NCI-H1092 (cell line): ENCODE data around the gene NPEPL1.
"Not testable (repeated sequence)": the region's sequence is repeated elsewhere in the genome, so short reads cannot be mapped to it uniquely, and the experiment has no call there.

ENCODE experiments used
- DNase-seq: peaks from one replicate; lab custom pipeline; 2025; lab: John Stamatoyannopoulos, UW

Gene NPEPL1

DNA sequence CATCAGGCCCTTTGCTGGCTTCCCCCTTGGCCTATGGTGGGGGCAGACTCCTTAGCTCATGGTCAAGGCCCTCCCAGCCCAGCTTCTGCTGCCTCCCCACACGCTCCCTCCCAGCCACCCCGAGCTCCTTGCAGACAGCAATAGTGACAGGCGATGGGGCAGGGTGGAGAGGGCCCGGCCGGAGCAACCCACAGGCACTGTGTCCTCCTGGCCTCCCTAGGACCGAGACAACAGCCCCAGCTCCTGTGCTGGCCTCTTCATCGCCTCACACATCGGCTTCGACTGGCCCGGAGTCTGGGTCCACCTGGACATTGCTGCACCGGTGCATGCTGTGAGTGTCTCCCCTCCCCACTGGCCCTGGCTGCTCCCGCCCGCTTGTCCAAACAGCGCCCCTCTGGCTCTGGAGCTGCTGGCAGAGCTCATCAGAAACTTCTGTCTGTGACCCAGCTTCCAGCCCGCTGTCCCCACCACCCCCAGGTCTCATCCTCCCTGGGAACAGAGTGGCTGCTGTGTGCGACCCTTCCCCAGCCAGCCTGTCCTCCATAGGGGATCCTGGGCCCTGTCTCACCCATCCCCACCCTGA, 21.8 kb downstream of the NPEPL1 start:
- no peak for DNase-seq

DNA sequence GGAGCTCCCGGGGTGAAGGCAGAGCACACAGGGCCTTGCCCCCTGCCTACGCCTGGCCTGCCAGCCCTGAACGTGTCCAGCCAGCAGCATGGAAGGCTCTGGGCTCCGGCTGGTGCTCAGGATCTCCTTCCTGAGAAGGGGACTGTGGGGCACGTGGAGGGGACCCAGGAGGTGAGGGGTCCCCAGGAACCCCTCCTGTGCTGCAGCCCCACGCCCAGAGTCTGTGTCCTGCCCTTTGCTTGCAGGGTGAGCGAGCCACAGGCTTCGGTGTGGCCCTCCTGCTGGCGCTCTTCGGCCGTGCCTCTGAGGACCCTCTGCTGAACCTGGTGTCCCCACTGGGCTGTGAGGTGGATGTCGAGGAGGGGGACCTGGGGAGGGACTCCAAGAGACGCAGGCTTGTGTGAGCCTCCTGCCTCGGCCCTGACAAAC, 22.3 kb downstream of the NPEPL1 start:
- no peak for DNase-seq

DNA sequence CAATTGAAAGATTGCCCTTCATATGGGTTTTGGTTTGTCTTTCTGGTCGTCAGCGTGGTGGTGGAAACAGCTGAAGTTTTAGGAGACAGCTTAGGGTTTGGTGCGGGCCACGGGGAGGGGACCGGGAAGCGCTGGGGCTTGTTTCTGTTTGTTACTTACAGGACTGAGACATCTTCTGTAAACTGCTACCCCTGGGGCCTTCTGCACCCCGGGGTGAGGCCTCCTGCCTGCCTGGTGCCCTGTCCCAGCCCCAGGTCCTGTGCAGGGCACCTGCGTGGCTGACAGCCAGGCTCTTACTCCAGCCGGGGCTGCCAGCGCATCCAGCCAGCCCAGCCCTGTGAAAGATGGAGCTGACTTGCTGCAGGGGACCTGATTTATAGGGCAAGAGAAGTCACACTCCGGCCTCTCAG, 22.8 kb downstream of the NPEPL1 start:
- DNase-seq = no peak

DNA sequence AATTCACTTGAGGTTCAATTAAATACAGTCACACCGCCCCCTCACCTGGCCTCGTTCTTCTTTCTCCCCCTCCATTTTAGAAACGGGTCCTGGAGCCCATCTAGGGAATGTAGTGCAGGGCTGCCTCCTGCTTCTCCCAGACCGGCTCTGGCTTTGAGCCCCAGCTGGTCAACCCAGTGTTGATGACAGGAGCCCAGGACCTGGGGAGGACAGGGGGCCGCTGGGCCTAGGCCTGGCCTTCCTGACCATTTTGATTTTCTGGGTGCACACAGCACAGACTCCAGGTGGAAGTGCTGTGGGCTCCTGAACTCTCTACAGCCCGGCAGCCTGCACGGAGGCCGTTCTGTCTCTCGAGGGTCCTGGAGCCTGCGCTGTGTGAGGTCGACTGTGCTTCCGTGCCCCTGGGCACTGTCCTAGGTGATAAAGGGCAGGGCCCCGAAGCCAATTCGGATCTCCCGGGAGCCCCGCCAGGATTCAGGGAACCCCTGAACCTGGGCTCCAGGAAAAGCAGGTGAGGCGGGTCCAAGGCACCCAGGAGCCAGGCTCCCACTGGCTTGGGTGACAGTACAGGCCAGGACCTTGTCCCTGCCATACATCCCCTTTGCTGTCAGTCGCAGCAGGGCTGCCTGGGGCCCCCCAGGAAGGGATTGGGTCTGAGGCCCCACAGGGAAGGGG, 23.3 kb downstream of the NPEPL1 start:
- DNase-seq = no peak

DNA sequence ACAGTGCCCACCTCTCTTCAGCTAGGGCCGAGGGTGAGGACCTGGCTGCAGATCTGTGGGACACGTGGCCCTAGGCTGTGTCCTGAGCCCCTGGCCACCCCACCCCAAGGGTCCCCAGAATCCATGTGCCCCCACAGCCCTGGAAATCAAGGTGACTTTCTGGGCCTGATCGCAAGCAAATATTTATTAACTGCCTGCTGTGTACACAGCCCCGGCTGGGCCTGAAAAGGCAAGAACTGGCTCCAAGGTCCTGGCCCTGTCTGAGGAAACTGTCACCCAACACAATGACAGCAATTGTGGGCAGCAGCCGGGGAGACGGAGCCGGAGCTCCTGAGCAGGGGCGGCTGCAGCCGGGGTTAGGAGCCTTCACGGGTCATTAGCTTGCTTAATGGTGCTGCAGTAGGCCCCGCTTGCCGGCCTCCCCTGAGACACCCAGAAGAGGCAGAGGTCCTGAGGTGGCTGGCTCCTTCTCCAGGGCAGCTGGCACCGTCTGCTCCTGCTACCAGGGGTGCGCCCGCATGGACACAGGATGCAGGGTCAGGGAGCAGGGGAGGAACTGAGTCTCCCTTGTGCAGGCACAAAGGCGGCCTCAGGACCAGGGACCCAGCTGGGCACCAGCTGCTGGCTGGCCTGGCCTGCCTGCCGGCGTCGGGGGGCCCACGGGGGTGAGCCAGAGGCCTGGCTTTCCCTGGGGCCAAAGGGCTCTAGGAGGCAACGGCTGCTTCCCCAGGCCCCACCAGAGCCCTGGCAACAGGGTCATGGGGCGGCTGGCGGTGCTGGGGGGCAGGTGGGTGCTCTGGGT, 24.1 kb downstream of the NPEPL1 start:
- DNase-seq = peak; percentile 24

DNA sequence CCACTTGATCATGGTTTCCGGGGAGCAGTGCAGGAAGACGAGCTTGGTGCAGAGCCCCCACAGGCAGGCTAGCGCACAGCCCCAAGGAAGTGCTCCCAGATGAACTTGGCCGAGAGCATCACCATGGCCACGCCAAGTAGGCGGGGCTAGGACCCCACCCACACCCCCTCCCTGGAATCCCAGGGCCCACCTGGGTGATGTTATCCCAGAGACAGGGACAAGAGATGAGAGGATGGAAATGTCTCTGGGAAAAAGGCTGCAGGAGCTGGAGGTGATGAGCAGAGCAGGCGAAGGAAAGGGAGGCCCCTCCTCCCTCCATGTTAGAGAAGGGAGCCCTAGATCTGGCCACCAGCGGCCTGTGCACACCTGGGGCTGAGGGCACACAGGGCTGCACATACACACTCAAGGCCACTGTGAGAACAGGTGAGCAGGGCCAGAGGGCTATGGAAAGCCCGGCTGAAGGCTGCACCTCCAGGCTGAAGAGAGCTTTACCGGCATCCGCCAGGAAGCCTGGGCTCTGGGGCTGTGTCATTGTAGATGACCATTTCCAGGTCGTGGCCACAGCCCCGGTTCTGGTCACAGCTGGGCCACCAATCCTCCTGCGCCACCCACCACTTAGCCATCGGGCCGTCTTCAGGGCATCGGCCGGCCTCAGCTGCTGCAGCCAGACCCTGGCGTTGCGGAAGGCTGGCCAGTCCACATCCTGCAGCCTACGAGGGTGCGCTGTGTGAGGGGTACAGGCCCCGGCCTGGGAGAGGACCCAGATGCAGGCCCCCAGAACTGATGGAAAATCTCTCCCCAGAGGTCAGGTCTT, 24.9 kb downstream of the NPEPL1 start:
- DNase-seq = no peak

DNA sequence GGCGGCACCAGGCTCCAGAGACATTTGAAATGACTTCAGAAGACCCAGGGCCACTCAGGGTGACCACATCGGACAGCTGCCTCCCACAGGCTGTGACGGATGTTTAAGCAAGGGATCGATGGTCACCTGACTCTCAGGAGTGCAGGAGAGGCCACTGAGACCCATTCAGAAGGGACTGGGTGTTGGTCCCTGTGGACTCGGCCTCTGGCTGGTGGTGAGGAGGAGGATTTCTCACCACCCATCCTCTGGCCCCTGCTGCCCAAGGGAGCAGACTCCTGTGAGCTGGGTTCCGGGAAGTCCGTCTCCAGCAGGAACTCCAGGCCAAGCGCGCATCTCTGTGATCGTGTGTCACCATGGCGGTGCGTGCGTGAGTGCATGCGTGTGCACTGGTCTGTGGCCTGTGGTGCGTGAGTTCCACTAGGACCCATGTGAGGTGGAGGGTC, 25.5 kb downstream of the NPEPL1 start:
- no peak for DNase-seq

DNA sequence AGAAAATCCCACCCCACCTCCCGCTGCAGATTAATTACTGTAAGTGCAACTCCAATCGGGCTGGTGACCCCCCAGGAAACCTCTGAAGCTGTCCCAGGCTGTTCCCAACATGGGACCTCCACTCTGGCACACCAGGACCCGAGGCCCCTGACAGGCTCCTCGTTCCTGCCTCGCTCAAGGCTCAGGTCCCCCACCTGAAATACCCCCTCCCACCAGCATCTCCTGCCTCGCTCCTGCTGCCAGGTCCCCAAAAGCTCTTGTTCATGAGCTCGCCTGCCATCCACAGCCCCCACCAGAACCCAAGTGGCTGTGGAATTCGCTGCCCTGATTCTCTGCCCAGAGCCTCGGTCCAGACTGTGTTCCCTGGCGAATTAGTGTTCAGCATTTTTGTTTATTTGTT, 26.1 kb downstream of the NPEPL1 start:
- no peak for DNase-seq

DNA sequence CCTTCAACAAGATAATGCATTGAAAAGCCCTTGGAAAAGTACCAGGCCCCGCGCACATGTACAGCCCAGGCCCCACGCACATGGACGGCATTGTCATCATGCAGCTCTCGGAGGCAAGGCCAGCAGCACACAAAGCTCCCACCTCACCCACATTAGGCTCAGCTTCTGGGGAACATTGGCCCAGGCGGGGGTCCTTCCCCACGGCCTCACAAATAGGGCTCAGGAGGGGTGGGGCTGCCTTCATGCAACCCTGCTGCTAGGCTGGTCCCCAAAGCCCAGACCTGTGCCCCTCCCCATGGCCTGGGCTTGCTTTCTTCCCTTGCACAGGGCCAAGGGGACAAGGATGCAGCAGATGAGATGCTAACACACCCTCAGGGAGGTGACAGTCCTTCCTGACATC, 26.7 kb downstream of the NPEPL1 start:
- DNase-seq = no peak

DNA sequence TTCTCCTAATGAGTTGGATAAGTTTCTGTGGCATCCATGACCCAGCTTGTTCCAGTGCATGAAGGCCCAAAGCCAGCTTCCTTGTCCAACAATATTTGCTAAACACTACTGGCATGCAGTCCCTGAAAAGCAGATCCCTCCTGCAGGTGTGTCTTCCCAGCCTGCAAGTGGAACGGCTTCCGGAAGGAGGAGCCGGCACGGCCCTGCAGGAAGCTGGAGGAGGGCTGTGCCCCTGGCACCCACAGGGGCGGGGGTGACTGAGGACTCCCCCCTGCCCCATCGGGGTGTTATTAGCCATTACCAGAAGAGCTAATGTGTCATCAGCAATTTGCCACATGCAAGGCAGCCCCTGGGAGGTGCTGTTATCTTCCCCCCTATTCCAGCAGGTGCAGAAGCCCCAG, 27.4 kb downstream of the NPEPL1 start:
- no peak for DNase-seq

DNA sequence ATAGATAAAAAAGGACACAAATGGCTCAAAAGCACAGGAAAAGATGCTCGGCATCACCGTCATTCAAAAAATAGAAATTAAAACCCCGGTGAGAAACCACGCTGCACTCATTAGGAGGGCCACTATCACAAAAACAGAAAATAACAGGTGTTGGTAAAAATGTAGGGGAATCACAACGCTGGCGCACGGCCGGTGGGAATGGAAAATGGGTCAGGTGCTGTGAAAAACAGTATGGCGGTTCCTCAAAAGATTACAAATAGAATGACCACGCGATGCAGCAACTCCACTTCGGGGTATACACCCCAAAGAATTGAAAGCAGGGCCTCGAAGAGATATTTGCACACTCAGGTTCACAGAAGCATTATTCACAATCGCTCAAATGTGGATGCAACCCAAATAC, 28.3 kb downstream of the NPEPL1 start:
- no peak for DNase-seq

DNA sequence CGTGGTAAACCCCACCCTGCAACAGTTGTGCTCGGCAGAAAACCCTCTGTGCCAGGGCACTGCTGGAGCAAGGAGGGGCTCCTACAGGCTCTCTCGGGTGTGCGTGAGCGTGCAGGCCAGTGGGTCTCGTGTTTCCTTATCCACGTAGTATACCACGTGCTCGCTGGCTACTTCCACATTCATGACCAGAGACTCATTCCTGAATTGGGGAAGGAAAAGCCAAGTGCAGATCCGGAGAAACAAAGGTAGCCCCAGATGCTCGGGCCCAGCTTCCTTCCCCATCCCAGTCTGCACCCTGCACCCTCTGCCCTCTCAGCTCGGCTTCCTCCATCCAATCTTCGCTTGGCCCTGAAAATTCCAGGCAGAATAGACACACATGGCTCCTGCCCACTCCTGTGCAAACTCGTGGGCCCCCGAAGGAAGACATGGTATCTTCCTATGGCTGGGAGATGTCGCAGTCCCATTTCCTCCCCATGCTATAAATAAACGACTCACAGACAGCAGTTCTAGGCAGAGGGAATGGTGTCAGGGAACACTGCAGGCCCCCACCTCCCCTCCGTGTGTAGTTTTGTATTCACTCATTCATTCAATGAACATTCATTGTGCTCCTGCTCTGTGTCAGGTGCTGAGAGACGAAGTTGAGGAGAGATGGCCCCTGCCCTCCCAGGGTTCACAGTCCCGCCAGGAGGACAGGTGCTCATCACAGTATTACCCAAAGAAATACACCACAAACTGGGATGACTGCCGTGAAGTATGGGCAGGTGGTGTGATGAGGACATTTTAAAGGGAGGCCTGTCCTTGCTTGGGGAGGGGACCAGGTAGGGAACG, 29.6 kb downstream of the NPEPL1 start:
- DNase-seq = no peak

DNA sequence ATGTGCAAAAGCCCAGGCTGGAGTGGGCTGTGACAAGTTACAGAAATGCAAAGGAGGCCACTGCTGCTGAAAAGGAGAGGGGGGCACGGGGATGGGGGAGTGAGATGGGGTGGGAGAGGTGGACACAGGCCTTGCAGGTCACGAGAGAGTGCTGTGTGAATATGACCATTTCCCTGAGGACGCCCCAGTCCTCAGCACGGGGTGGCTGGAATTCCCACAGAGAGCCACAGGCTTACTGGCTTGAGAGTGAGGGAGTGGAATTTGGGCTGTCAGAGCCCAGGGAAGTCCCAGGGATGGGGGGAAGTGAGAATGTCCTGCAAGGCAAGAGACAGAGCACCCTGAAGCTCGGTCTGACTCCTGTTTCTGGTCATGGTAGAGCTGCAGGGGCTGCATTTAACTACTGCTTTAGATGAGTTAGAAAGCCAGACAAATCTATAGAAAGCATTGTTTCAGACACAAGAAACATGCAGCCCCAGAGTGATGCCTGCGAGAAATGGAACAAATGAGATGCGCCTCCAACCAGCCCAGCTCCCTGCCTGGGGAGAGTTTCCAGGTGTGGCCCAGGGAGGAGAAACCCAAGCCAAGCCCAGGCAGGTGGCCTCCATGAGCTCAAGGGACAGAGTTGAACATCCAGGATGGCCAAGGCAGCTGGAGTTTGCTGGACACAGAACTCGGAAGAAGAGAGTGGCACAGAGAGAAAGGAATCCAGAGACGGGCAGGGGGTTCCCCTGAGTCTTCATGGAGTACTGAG, 30.5 kb downstream of the NPEPL1 start:
- no peak for DNase-seq

DNA sequence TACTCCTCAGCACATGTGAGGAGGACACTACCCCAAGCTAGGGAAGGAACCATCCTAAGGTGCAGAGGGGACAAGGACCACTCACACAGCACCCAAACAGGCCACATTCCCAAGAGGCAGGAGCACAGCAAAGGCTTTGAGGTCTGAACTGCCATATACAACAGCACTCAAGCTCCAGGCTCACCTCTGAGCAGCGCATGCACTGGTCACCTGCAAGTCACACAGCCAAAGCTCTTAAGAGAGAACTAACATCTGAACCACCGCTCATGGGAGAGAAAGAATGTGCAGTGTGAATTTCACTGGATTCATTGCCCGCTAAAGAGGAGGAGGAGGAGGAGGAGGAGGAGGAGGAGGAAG, 31.0 kb downstream of the NPEPL1 start:
- DNase-seq = no peak

DNA sequence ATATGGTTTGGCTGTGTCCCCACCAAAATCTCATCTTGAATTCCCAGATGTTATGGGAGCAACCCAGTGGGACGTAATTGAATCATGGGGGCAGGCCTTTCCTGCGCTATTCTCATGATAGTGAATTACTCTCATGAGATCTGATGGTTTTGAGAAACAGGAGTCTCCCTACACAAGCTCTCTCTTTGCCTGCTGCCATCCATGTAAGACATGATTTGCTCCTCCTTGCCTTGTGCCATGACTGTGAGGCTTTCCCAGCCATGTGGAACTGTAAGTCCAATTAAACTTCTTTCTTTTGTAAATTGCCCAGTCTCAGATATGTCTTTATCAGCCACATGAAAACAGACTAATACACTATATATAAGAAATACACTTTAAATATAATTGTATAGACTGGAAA, 33.6 kb downstream of the NPEPL1 start:
- DNase-seq = not testable (repeated sequence)

DNA sequence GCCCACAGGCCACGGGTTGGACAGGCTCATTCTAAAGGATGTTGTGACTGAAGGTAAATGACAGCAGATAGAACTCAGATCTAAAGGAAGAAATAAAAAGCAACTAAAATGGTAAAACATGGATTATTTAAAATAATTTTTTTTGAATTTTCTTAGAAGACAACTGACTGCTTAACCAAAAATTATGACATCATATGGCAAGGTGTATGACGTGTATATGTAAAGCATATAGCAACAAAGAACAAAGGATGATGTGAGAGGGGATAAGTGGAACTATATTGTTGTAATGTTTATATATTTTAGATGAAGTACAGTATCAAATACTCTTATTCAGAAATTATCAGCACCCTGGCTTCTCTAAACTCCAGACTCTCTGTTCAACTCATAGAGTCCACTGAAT, 38.6 kb downstream of the NPEPL1 start:
- no peak for DNase-seq

DNA sequence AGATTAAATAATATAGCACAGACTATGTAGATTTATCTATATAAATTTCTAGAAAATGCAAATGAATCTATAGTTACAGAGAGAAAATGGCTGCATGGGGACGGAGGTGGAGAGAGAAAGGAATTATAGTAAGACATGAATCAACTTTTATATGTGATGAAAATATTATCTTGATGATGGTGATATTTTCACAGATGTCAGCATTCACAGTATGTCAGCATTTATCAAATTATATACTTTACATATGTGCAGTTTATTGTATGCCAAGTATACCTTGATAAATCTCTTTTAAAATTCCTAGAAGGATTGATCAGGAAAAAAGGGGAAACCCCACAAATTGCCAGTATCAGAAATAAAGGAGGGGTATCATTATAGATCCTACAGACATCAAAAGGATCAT, 44.6 kb downstream of the NPEPL1 start:
- DNase-seq = no peak

DNA sequence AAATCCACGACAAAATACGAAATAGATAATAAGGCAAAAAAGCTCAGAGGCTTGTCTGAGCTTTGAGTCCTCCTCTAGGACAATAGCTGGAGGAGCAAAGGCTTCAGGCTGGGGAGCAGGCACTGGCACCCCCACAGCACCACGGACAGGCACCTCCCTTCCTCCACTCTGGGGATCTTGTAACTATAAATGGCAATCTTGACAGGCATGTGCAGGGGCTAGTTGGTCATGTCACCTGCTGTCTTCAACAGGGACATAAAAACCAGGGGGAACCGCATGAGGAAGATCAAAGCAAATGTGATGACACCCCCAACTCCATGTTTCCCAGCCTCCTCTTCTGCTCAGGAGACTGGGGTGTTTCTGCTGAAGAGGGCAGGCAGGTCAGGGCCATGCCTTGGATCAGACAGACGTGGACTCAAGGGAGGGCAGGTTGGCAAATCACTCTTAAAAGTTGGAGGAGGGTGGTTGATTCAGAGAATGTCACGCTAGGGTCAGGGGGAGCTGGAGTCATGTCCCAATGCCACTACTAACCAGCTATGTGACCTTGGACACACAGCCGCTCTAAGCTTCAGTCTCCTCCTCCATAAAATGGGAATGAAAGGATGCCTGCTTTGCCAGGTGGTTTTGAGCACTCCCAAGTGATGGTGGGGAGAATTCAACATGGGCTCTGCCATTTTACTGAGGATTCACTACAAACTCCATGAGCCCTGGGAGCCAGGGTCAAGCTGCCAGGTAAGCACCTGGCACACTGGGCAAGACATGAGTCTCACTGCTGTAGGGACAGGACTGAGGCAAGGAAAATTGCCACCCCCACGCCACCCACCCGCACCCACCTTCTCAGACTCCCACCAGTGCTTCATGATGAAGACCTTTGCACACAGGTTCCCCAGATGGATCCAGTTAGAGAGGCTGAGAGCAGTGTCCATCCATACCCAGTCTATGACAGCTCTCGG, 48.0 kb downstream of the NPEPL1 start:
- no peak for DNase-seq

DNA sequence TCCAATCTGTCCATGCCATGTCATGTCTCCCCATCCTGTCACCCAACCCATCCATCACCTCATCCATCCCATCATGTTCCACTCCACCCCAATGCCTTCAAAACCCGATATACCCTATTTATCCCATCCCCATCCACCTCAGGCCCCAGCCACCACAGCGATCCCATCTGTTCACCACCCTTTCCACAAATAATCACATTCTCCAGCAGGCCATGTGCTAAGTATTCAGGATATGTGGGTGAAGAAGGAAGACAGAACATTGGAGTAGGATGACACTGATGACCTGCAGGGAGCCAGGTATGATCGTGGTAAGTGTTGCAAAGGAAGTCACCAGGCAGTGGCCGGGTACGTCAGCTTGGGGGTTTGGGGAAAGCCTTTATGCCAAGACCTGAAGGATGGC, 48.8 kb downstream of the NPEPL1 start:
- DNase-seq = no peak
